SJSA1 (cell line): ENCODE results near the gene NUP210L. TPM values are rescaled to one million over a fixed set of nuclear protein-coding genes. Genes with fewer than 3 reads are reported as not detected.
"Not testable (repeated sequence)": the region's sequence is repeated elsewhere in the genome, so short reads cannot be mapped to it uniquely, and the experiment has no call there.

Source experiments
- DNase-seq, 2 experiments: peaks; one replicate each; pipeline ENCODE4 v3.0.0-alpha.2; 2015 to 2020; ENCODE audit warnings: low spot score in 2 of 2, low read depth in 1 of 2
- H3K27ac ChIP-seq: fragments of 250-450 bp; sonication (Bioruptor Pico); 2 replicates; pipeline ENCODE4 v1.5.1; 2020; ENCODE audit warnings: mild to moderate bottlenecking, moderate library complexity
- H3K27me3 ChIP-seq: fragments of 250-450 bp; sonication (Bioruptor Pico); replicated peaks from 2 replicates; pipeline ENCODE4 v1.5.1; 2020; ENCODE audit warnings: mild to moderate bottlenecking, moderate library complexity
- H3K36me3 ChIP-seq: fragments of 250-450 bp; sonication (Bioruptor Pico); 2 replicates; pipeline ENCODE4 v1.5.1; 2020; ENCODE audit warnings: mild to moderate bottlenecking
- H3K4me1 ChIP-seq: fragments of 250-450 bp; sonication (Bioruptor Pico); replicated peaks from 2 replicates; pipeline ENCODE4 v1.6.1; 2021; ENCODE audit warnings: mild to moderate bottlenecking
- H3K4me3 ChIP-seq: fragments of 250-450 bp; sonication (Bioruptor Pico); 2 replicates; pipeline ENCODE4 v1.5.1; 2020; ENCODE audit warnings: mild to moderate bottlenecking
- H3K9me3 ChIP-seq: fragments of 250-450 bp; sonication (Bioruptor Pico); replicated peaks from 2 replicates; pipeline ENCODE4 v1.5.1; 2020; ENCODE audit warnings: mild to moderate bottlenecking
- total RNA-seq: library from RNA; depleted of rRNA; stranded (reverse); fragments of >200 nt; shearing (Covaris generic); gene quantifications from 2 replicates; pipeline ENCODE4 v1.2.3, GENCODE V29; 2014

NUP210L gene
- total RNA-seq, 1 experiment from 2014 or later, result not detected

GRCh38 chr1:154047436-154047835 lies 107.4 kb downstream of the NUP210L start:
- not testable (repeated sequence) for H3K27me3 ChIP-seq, H3K27ac ChIP-seq, H3K36me3 ChIP-seq, H3K9me3 ChIP-seq, DNase-seq, H3K4me3 ChIP-seq, H3K4me1 ChIP-seq

DNA sequence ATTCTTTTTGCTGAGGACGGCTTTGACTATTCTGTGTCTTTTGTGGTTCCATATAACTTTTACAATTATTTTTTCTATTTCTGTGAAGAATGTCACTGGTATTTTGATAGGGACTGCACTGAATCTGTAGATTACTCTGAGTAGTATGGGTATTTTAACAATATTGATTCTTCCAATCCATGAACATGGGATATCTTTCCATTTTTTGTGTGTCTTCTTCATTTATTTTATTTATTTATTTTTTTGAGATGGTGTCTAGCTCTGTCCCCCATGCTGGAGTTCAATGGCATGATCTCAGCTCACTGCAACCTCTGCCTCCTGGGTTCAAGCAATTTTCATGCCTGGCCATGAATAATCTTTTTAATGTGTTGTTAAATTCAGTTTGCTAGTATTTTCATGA lies 121.2 kb downstream of the NUP210L start:
- not testable (repeated sequence) for H3K27me3 ChIP-seq, H3K4me1 ChIP-seq, H3K4me3 ChIP-seq, H3K9me3 ChIP-seq, H3K27ac ChIP-seq, DNase-seq, H3K36me3 ChIP-seq

DNA sequence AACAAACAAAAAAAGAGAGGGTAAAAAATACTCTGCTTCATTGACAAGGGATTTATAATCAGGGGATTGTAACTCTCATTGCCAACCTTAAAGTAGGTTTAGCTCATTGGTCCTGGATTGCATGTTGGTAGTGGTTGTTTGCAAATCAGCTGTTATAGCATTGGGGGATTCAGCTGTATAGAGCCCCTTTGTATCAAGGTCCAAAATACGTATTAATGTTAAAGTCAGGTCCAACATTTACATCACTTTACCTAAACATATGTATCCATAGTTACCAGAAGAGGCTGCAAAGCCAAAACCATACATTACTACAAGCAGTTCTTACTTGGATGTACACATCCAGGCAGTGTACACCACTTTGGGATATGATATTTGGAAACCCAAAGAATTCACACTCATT lies 134.9 kb downstream of the NUP210L start:
- H3K4me1 ChIP-seq, result no peaks in the 10 kb centered on the region
- H3K4me3 ChIP-seq, result no peak overlapping the region
- H3K9me3 ChIP-seq, result no peaks in the 10 kb centered on the region
- no peak for DNase-seq
- H3K27ac ChIP-seq, result no peak overlapping the region
- H3K36me3 ChIP-seq, result no peaks in the 10 kb centered on the region
- no peaks in the 10 kb centered on the region for H3K27me3 ChIP-seq

- no peak for DNase-seq
- Histone ChIP-seq H3K4me3 (no peak overlapping the region), H3K27ac (no peak overlapping the region), H3K4me1 (peaks cover 4% of the 10 kb centered on the region; the same call in 1 of the 2 replicates), H3K36me3 (no peaks in the 10 kb centered on the region), H3K27me3 (no peaks in the 10 kb centered on the region), H3K9me3 (no peaks in the 10 kb centered on the region)
Measured at GRCh38 chr1:154019269-154019668, 135.6 kb downstream of the NUP210L start.

DNA sequence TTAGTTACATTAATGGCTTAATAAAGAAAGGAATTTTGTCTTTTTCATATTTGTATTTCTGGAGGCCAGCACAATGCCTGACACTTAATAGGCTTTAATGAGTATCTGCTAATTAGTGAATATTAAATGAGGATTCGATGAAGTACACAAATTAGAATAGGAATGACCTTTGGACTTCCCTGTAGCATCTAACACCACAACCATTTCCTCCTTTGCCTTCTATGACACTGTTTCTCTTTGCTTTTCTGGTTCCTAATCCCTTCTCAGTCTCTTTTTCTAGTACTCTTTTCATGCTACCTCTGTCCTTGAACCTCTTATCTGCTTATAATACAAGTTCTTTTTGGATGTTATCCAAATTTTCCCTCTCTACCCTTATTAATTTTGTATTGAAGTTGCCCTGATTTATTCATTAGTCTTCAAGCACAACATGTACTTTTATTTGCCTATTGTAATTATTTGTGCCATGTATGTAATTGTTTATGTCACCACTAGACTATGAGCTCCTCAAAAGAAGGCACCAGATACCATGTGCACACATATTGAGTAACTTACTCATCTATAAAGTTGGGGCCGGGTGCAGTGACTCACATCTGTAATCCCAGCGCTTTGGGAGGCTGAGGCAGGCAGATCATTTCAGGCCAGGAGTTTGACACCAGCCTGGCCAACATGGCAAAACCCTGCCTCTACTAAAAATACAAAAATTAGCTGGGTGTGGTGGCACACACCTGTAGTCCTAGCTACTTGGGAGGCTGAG lies 140.5 kb downstream of the NUP210L start:
- no peak overlapping the region for H3K27ac ChIP-seq
- H3K4me3 ChIP-seq, result no peak overlapping the region
- H3K27me3 ChIP-seq, result no peaks in the 10 kb centered on the region
- H3K9me3 ChIP-seq, result no peaks in the 10 kb centered on the region
- peaks cover 4% of the 10 kb centered on the region; the same call in 1 of the 2 replicates for H3K4me1 ChIP-seq
- no peaks in the 10 kb centered on the region for H3K36me3 ChIP-seq
- peak in 1 of 2 experiments; percentile 46 for DNase-seq

GRCh38 chr1:154012543-154012942 lies 142.3 kb downstream of the NUP210L start:
- not testable (repeated sequence) for H3K4me1 ChIP-seq, H3K4me3 ChIP-seq, H3K9me3 ChIP-seq, DNase-seq, H3K36me3 ChIP-seq, H3K27me3 ChIP-seq, H3K27ac ChIP-seq

GRCh38 chr1:154012129-154012528 lies 142.7 kb downstream of the NUP210L start:
- no peaks in the 10 kb centered on the region for H3K9me3 ChIP-seq
- no peak for DNase-seq
- no peak overlapping the region for H3K27ac ChIP-seq
- H3K36me3 ChIP-seq, result no peaks in the 10 kb centered on the region
- H3K27me3 ChIP-seq, result no peaks in the 10 kb centered on the region
- no peak overlapping the region for H3K4me3 ChIP-seq
- H3K4me1 ChIP-seq, result peaks cover 4% of the 10 kb centered on the region; the same call in 1 of the 2 replicates

- peak; percentile 66 to 74 for DNase-seq
- H3K27ac ChIP-seq, result peak overlapping the region; percentile 45; the same call in 1 of the 2 replicates
- H3K9me3 ChIP-seq, result no peaks in the 10 kb centered on the region
- H3K27me3 ChIP-seq, result no peaks in the 10 kb centered on the region
- H3K36me3 ChIP-seq, result no peaks in the 10 kb centered on the region
- no peak overlapping the region for H3K4me3 ChIP-seq
- peaks cover 27% of the 10 kb centered on the region for H3K4me1 ChIP-seq
Measured at GRCh38 chr1:154006136-154006535, 148.7 kb downstream of the NUP210L start.

- peaks cover 3% of the 10 kb centered on the region for H3K36me3 ChIP-seq
- H3K27ac ChIP-seq, result peak overlapping the region; percentile 52
- peak in 1 of 2 experiments; percentile 36 for DNase-seq
- H3K9me3 ChIP-seq, result no peaks in the 10 kb centered on the region
- H3K4me3 ChIP-seq, result no peak overlapping the region
- H3K27me3 ChIP-seq, result no peaks in the 10 kb centered on the region
- H3K4me1 ChIP-seq, result peaks cover 29% of the 10 kb centered on the region
Measured at GRCh38 chr1:154000420-154000819, 154.5 kb downstream of the NUP210L start.

GRCh38 chr1:153996882-153997281 lies 158.0 kb downstream of the NUP210L start:
- not testable (repeated sequence) for H3K9me3 ChIP-seq, H3K27me3 ChIP-seq, H3K4me3 ChIP-seq, H3K27ac ChIP-seq, DNase-seq
- Histone ChIP-seq H3K4me1 (peaks cover 26% of the 10 kb centered on the region), H3K36me3 (peaks cover 39% of the 10 kb centered on the region)

- H3K27me3 ChIP-seq, result no peaks in the 10 kb centered on the region
- H3K4me1 ChIP-seq, result peaks cover 21% of the 10 kb centered on the region
- no peak overlapping the region for H3K27ac ChIP-seq
- no peaks in the 10 kb centered on the region for H3K9me3 ChIP-seq
- H3K4me3 ChIP-seq, result no peak overlapping the region
- H3K36me3 ChIP-seq, result peaks cover 51% of the 10 kb centered on the region
- DNase-seq, result no peak
Measured at GRCh38 chr1:153995640-153996039, 159.2 kb downstream of the NUP210L start.

DNA sequence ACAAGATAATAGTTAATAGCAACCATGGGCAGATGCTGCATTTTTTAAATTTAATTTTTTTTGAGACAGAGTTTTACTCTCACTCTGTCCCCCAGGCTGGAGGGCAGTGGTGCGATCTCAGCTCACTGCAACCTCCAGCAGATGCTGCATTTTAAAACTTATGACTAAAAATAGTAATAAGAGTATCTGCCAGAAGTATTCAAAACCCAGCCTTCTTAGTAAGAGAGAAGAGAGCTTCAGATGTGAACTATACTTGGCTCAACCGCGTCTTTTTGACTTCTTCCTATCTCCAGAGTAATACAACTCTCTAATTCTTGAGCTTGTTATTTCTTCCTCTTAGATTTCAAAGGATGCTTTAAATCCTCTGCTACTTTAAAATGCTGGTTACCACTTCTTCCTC lies 159.7 kb downstream of the NUP210L start:
- Histone ChIP-seq H3K27me3 (no peaks in the 10 kb centered on the region), H3K36me3 (peaks cover 51% of the 10 kb centered on the region), H3K4me1 (peaks cover 19% of the 10 kb centered on the region), H3K27ac (no peak overlapping the region), H3K9me3 (no peaks in the 10 kb centered on the region), H3K4me3 (no peak overlapping the region)
- no peak for DNase-seq

DNA sequence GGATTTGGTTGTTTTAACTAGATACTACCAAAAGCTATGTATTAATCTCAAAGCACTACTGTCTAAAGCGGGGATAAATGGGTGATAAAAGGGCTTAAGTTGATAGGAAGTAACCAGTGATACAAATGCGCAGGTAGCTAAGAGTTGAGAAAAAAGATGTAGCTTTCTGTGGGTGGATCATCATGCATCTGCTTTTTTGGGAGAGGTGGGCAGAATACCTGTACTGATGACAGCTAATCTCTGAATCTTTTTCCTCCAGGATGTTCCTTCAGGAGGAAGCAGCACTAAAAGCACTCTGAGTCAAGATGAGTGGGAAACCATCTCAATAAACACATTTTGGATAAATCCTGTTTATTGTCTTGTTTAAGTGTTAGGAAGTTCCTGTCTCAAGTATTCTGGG lies 163.1 kb downstream of the NUP210L start:
- Histone ChIP-seq H3K9me3 (no peaks in the 10 kb centered on the region), H3K27ac (peak overlapping the region; percentile 88; the same call in 1 of the 2 replicates), H3K4me1 (peaks cover 22% of the 10 kb centered on the region), H3K36me3 (peaks cover 51% of the 10 kb centered on the region), H3K4me3 (peak overlapping the region; percentile 62), H3K27me3 (no peaks in the 10 kb centered on the region)
- DNase-seq, result no peak

DNA sequence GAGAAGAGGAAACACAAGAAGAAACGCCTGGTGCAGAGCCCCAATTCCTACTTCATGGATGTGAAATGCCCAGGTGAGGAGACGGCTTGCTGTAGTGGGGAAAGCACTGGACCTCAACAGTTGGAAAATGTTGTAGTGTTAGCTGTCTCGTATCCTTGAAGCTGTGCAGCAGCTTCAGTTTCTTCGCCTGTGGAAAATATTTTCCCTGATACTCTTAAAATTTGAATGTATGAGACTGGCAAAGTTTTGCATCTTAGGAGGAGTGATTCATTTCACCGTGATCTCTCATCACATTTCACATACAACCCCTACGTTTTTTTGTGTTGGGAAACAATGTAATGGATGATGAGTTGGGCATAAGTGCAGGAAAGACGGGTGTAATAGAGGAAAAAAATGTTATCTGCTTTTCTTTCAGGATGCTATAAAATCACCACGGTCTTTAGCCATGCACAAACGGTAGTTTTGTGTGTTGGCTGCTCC lies 163.7 kb downstream of the NUP210L start:
- peak overlapping the region; percentile 62 for H3K4me3 ChIP-seq
- no peaks in the 10 kb centered on the region for H3K9me3 ChIP-seq
- no peak for DNase-seq
- H3K27me3 ChIP-seq, result no peaks in the 10 kb centered on the region
- peaks cover 51% of the 10 kb centered on the region for H3K36me3 ChIP-seq
- peaks cover 26% of the 10 kb centered on the region for H3K4me1 ChIP-seq
- peak overlapping the region; percentile 88 for H3K27ac ChIP-seq
